GM12891 (cell line): ENCODE results near the gene NREP.
"Not testable (repeated sequence)": the region's sequence is repeated elsewhere in the genome, so short reads cannot be mapped to it uniquely, and the experiment has no call there.

ENCODE experiments used
- DNase-seq: peaks from one replicate; pipeline ENCODE4 v3.0.0; 2011; ENCODE audit warnings: low spot score; ENCODE audit not compliant: insufficient read length
- FAIRE-seq: peaks from 2 replicates; lab custom pipeline; 2011; peaks lifted over from hg19 to GRCh38; lab: Jason Lieb, UNC
- PAX5 ChIP-seq: IDR thresholded peaks from 2 replicates; pipeline ENCODE4 v1.6.1; 2011; ENCODE audit warnings: low read length, moderate library complexity, mild to moderate bottlenecking; ENCODE audit not compliant: insufficient read depth, severe bottlenecking
- POLR2A ChIP-seq: IDR thresholded peaks from 2 replicates; pipeline ENCODE4 v1.6.1; 2011; ENCODE audit warnings: low read depth, low read length, control low read depth
- POLR2AphosphoS5 ChIP-seq: IDR thresholded peaks from 2 replicates; pipeline ENCODE4 v1.6.1; 2011; ENCODE audit warnings: low read depth, low read length, control low read depth
- POU2F2 ChIP-seq: IDR thresholded peaks from 2 replicates; pipeline ENCODE4 v1.6.1; 2011; ENCODE audit warnings: low read depth, mild to moderate bottlenecking, control low read depth, low read length, moderate library complexity
- SPI1 ChIP-seq: IDR thresholded peaks from 2 replicates; pipeline ENCODE4 v1.6.1; 2011; ENCODE audit warnings: low read depth, low read length, control low read depth
- TAF1 ChIP-seq: IDR thresholded peaks from 2 replicates; pipeline ENCODE4 v1.6.1; 2011; ENCODE audit warnings: low read depth, low read length, control low read depth

Gene NREP

GRCh38 chr5:111730659-111731382 is 26.2 kb downstream of the NREP start:
- no peak for TF ChIP-seq TAF1
- TF ChIP-seq POLR2A: no peak
- no peak for TF ChIP-seq POLR2AphosphoS5
- TF ChIP-seq PAX5: no peak
- no peak for TF ChIP-seq SPI1
- no peak for TF ChIP-seq POU2F2
- DNase-seq: no peak
- no peak for FAIRE-seq

- FAIRE-seq (no peak), DNase-seq (no peak)
- no peak for TF ChIP-seq POU2F2
- no peak for TF ChIP-seq PAX5
- no peak for TF ChIP-seq POLR2AphosphoS5
- TF ChIP-seq TAF1: no peak
- no peak for TF ChIP-seq POLR2A
- no peak for TF ChIP-seq SPI1
These were observed 28.1 kb downstream of the NREP start for GRCh38 chr5:111728941-111729340.

- DNase-seq (no peak), FAIRE-seq (no peak)
- TF ChIP-seq POLR2A: no peak
- no peak for TF ChIP-seq SPI1
- TF ChIP-seq POU2F2: no peak
- TF ChIP-seq TAF1: no peak
- no peak for TF ChIP-seq PAX5
- TF ChIP-seq POLR2AphosphoS5: no peak
These were observed 30.0 kb downstream of the NREP start for GRCh38 chr5:111726986-111727385.

- TF ChIP-seq SPI1 (no peak), TAF1 (no peak), POU2F2 (no peak), PAX5 (no peak), POLR2A (no peak), POLR2AphosphoS5 (no peak)
- FAIRE-seq (no peak), DNase-seq (no peak)
These were observed 34.9 kb downstream of the NREP start for GRCh38 chr5:111722140-111722539.

GRCh38 chr5:111720333-111720890 is 36.6 kb downstream of the NREP start:
- FAIRE-seq: no peak
- no peak for DNase-seq
- no peak for TF ChIP-seq PAX5
- no peak for TF ChIP-seq SPI1
- TF ChIP-seq TAF1: no peak
- TF ChIP-seq POLR2AphosphoS5: no peak

GRCh38 chr5:111719773-111720172 is 37.2 kb downstream of the NREP start:
- DNase-seq: no peak
- no peak for FAIRE-seq
- TF ChIP-seq POU2F2 (no peak), POLR2AphosphoS5 (no peak), SPI1 (no peak), TAF1 (no peak), PAX5 (no peak), POLR2A (no peak)

GRCh38 chr5:111716789-111717188 is 40.2 kb downstream of the NREP start:
- FAIRE-seq, DNase-seq: not testable (repeated sequence)

- DNase-seq (no peak), FAIRE-seq (no peak)
- TF ChIP-seq POLR2A: no peak
- TF ChIP-seq POU2F2: no peak
- TF ChIP-seq SPI1: no peak
- TF ChIP-seq TAF1: no peak
- no peak for TF ChIP-seq POLR2AphosphoS5
- TF ChIP-seq PAX5: no peak
These were observed 49.3 kb downstream of the NREP start for GRCh38 chr5:111707630-111708164.

- no peak for FAIRE-seq
- DNase-seq: no peak
- no peak for TF ChIP-seq SPI1
- no peak for TF ChIP-seq POLR2A
- no peak for TF ChIP-seq POLR2AphosphoS5
- no peak for TF ChIP-seq POU2F2
- no peak for TF ChIP-seq PAX5
- TF ChIP-seq TAF1: no peak
These were observed 50.6 kb downstream of the NREP start for GRCh38 chr5:111706345-111706744.
